Heart left ventricle (tissue), 16 donors: ENCODE data around the gene SLCO3A1. TPM values are rescaled to one million over a fixed set of nuclear protein-coding genes. Genes with fewer than 3 reads are reported as not detected.

Experiments
- ATAC-seq, 4 donors: fragments of 200-7000 bp; cut with Tn5 transposase; one replicate each; pipeline ENCODE4 v1.9.1; 2020 to 2022; ENCODE audit warnings: moderate library complexity in 4 of 4, mild to moderate bottlenecking in 3 of 4, moderate number of reproducible peaks in 1 of 4
- DNase-seq, 5 donors: peaks; one replicate each; pipeline ENCODE4 v3.0.0-alpha.2; 2020
- H3K27ac ChIP-seq, 12 donors: fragments of 200-600 bp; sonication (generic) in 4 of 12; one replicate each; pipeline versions ENCODE4 v1.5.0 to v1.8.0; 2016 to 2022; ENCODE audit warnings: mild to moderate bottlenecking in 2 of 12
- H3K27me3 ChIP-seq, 9 donors: fragments of 200-600 bp; sonication (generic) in 2 of 9; one replicate each; pipeline versions ENCODE4 v1.5.1 to v1.8.0; 2016 to 2022; ENCODE audit warnings: mild to moderate bottlenecking in 3 of 9
- H3K36me3 ChIP-seq, 9 donors: fragments of 200-600 bp; sonication (generic) in 2 of 9; one replicate each; pipeline versions ENCODE4 v1.5.0 to v1.8.0; 2018 to 2022; ENCODE audit warnings: mild to moderate bottlenecking in 2 of 9
- H3K4me1 ChIP-seq, 12 donors: fragments of 200-600 bp; sonication (generic) in 4 of 12; one replicate each; pipeline versions ENCODE4 v1.5.0 to v1.8.0; 2016 to 2022; ENCODE audit warnings: mild to moderate bottlenecking in 3 of 12
- H3K4me3 ChIP-seq, 12 donors: fragments of 200-600 bp; sonication (generic) in 4 of 12; one replicate each; pipeline versions ENCODE4 v1.5.0 to v1.8.0; 2017 to 2022; ENCODE audit warnings: mild to moderate bottlenecking in 9 of 12, moderate library complexity in 4 of 12
- H3K9me3 ChIP-seq, 12 donors: fragments of 200-600 bp; sonication (generic) in 4 of 12; one replicate each; pipeline versions ENCODE4 v1.5.0 to v1.8.0; 2016 to 2022; ENCODE audit warnings: mild to moderate bottlenecking in 1 of 12
- POLR2A ChIP-seq, 2 donors: fragments of 450-650 bp; IDR thresholded peaks; one replicate each; pipeline ENCODE4 v1.6.1; 2017; ENCODE audit warnings: antibody characterized with exemption in 2 of 2, mild to moderate bottlenecking in 2 of 2, moderate library complexity in 2 of 2
- WGBS, 4 donors: extraction: QIAGEN DNeasy Blood & Tissue Kit in 2 of 4; methylation state at CpG; one replicate each; pipeline versions ENCODE4 v1.1.5 to v1.1.7; 2013 to 2018; 5-methylcytosine and 5-hydroxymethylcytosine counted together
- intact Hi-C, 10 donors: fragments of 100-400 bp; cut with DNase I; formaldehyde crosslinking; loops; one replicate each; pipeline versions ENCODE4 v1.11.1 to v1.14.2; 2022
- polyA plus RNA-seq, 2 donors: library from polyadenylated mRNA; stranded (reverse); fragments of 200-250 nt; gene quantifications; one replicate each; pipeline ENCODE4 v1.2.3, GENCODE V29; 2013
- total RNA-seq, 9 donors: library from RNA; depleted of rRNA in 2 of 9; stranded (reverse); fragments of >200 nt in 2 of 9; fragmentation: NEBNext Ultra II Directional in 3 of 9; extraction: Animal tissue kit (Norgen Biotek cat#: 25700) in 3 of 9; gene quantifications; one replicate each; pipeline versions ENCODE4 v1.1.0 to v1.2.4, GENCODE V29; 2016 to 2023
- TF ChIP-seq, protein P1 (sequence below), 12 donors: fragments of 200-600 bp; sonication (generic) in 4 of 12; IDR thresholded peaks; one replicate each; pipeline versions ENCODE4 v1.5.0 to v1.8.0; 2018 to 2022; ENCODE audit warnings: antibody characterized with exemption in 12 of 12, mild to moderate bottlenecking in 5 of 12
- donor health status: ischemic (EF 13 %, LVEDD 7.1; RV severe dilation, severe dysfunction).
- donor health status: healthy with polysubstance abuse.
- donor health status: DM: no; HTN: yes; CAD: no.
- donor health status: DM: no; HTN: no; CAD: no.
- donor health status: ischemic (EF 25% LVEDD 6.9; RV normal size, moderate dysfunction).
- donor health status: ischemic (EF 25% LVEDD 5.7; RV mildly dilated, moderate dysfunction).
- donor health status: healthy.
- donor health status: DM: yes; HTN: yes; CAD: no.
- donor health status: ischemic (EF 35%, LVEDD 5.7; RV mildly dilated, moderate dysfunction).
- donor health status: nonischemic (EF 11% LVEDD 7.7; RV severe dilation, severe dysfunction).
- donor health status: DM: yes; HTN: yes; CAD: no.
- donor health status: PGD.
- donor health status: ischemic (EF 29% LVEDD 5.4; RV normal size, mild dysfunction).
- donor health status: nonischemic (EF 23%, LVEDD 6.1; RV moderate dilation, normal function).

The SLCO3A1 gene
- total and polyA plus RNA-seq, 11 donors: 26.3 to 64.2 (median 50.2) TPM

DNA sequence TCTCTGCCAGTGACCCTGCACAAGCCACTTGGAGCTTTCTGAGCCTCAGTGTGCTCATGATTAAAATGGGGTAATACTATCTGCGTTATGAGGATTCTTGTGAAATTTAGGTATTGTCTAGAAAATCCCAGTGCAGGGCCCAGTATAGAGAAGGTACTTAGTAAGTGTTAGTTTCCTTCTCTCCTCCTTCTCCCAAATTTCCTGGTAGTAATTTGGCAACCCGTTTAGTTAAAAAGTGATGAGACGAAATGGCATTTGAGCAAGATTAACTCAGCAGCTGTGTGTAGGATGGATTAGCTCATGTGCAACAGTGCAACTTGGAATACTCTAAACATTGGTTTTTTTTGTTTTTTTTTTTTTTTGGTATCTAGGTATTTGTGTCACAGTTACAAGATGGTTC, 84.6 kb downstream of the SLCO3A1 start:
- Histone ChIP-seq H3K27ac (no peak overlapping the region), H3K9me3 (peaks cover 0 to 10% (median 0%) of the 10 kb centered on the region in 12 donors), H3K4me3 (no peak overlapping the region), H3K36me3 (no peaks in the 10 kb centered on the region), H3K27me3 (no peaks in the 10 kb centered on the region), H3K4me1 (peaks cover 5 to 70% (median 59%) of the 10 kb centered on the region in 12 donors)
- no peak for DNase-seq
- WGBS, 4 donors: 84 to 90% (median 88%) methylated on average over 3 of the region's 3 CpGs
- intact Hi-C loops: no loop called here
- ATAC-seq: no peak
- TF ChIP-seq, protein P1, sequence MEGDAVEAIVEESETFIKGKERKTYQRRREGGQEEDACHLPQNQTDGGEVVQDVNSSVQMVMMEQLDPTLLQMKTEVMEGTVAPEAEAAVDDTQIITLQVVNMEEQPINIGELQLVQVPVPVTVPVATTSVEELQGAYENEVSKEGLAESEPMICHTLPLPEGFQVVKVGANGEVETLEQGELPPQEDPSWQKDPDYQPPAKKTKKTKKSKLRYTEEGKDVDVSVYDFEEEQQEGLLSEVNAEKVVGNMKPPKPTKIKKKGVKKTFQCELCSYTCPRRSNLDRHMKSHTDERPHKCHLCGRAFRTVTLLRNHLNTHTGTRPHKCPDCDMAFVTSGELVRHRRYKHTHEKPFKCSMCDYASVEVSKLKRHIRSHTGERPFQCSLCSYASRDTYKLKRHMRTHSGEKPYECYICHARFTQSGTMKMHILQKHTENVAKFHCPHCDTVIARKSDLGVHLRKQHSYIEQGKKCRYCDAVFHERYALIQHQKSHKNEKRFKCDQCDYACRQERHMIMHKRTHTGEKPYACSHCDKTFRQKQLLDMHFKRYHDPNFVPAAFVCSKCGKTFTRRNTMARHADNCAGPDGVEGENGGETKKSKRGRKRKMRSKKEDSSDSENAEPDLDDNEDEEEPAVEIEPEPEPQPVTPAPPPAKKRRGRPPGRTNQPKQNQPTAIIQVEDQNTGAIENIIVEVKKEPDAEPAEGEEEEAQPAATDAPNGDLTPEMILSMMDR (IDR thresholded peaks at IDR 0.05): no peak
- TF ChIP-seq POLR2A (IDR thresholded peaks at IDR 0.05): no peak

DNA sequence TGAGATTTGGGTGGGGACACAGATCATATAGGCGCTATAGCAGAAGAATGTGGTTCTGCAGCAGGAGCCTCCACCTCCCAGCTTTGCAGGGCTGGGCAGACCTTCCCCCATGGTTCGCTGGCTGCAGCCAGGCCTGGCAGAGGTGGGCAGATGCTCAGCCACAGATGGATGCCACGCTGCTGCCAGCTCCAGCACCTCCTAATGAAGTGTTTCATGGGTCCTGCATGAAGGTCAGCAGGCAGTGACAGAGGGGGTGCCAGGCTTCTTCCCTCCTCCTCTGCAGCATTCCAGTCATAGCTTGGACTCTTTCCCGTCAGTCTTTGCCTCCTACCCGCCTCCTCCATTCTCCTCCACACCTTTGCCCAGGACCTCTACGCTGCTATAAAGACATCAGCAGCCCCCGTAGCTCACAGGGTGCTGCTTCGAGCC, 85.9 kb downstream of the SLCO3A1 start:
- intact Hi-C loops: no loop called here
- peaks cover 5 to 83% (median 69%) of the 10 kb centered on the region in 12 donors for H3K4me1 ChIP-seq
- ATAC-seq (peak; percentile 59 to 87 (median 74)), DNase-seq (peak; percentile 63 to 85 (median 65))
- H3K9me3 ChIP-seq: peaks cover 0 to 3% (median 0%) of the 10 kb centered on the region in 12 donors
- peak overlapping the region in 8 of 12 donors; percentile 27 to 76 (median 58) for H3K27ac ChIP-seq
- H3K4me3 ChIP-seq: no peak overlapping the region
- WGBS, 4 donors: 49 to 71% (median 60%) methylated on average over 8 of the region's 8 CpGs
- no peaks in the 10 kb centered on the region for H3K36me3 ChIP-seq
- H3K27me3 ChIP-seq: no peaks in the 10 kb centered on the region
- TF ChIP-seq, protein P1 (IDR thresholded peaks at IDR 0.05): no peak
- TF ChIP-seq POLR2A (IDR thresholded peaks at IDR 0.05): no peak

DNA sequence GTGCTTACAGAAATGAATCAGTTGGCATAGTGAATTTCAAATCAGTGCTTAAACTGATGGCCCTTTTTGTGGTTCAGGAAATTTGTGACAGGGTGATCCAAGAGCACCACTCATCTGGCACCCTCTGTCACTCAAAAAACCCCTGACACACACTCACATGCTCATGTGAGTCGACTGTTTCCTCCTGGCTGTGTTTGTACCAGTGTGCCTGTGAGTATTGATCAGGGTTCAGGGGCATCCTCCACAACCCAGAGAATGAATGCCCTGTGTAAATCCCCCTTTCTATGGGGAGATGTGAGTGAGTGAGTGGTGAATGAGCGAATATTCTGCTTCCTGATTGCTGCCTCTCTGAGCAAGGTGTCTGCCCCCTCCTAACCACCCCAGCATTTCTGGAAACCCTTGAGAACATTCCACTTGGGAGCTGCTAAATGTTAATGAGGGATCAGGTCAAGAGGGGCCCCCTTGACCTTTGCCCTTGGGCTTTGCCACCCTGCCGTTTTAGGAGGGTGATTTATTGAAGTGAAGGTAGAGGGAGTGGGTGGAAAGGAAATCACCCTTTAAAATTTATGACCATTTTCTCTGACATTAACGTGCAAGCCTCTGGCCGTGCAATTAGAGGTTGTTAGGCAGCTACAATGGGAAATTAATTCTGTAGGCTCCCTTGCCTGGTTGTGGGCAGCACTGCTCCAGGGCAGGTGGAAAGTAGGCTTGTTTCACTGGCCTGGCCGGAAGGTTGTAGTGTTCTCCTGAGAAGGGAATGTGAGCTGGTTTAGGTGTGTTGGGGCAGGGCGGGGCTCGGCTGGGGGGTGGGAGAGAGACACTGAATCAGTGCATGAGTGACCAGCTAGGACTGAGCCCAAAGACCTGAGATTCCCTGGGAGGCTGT, 87.2 kb downstream of the SLCO3A1 start:
- ATAC-seq: no peak
- Histone ChIP-seq H3K36me3 (no peaks in the 10 kb centered on the region), H3K27me3 (no peaks in the 10 kb centered on the region), H3K4me1 (peaks cover 5 to 93% (median 78%) of the 10 kb centered on the region in 12 donors), H3K27ac (peak overlapping the region in 10 of 12 donors; percentile 15 to 76 (median 46)), H3K4me3 (no peak overlapping the region), H3K9me3 (no peaks in the 10 kb centered on the region)
- 59 to 71% (median 65%) methylated on average over 8 of the region's 8 CpGs for WGBS, 4 donors
- intact Hi-C loops: loop anchor here in 9 of 10 donors (5.0 to 10.0 kb wide), 7 partner anchors 76 to 416 kb away; partner anchors contain the start of gene SLCO3A1 (in 5 of the 9)
- DNase-seq: no peak
- TF ChIP-seq, protein P1 (IDR thresholded peaks at IDR 0.05): no peak
- TF ChIP-seq POLR2A (IDR thresholded peaks at IDR 0.05): no peak
